GM12865 (cell line): Measurements from ENCODE around the gene CRABP2.

Experiments used
- DNase-seq: peaks from one replicate; pipeline ENCODE4 v3.0.0; 2010; ENCODE audit warnings: low read depth
- H3K4me3 ChIP-seq: 2 replicates; pipeline ENCODE4 v1.5.1; 2011; ENCODE audit warnings: mild to moderate bottlenecking, low read depth, low read length, control low read depth
- TF ChIP-seq, protein P1 (sequence below): IDR thresholded peaks from 2 replicates; pipeline ENCODE4 v1.5.1; 2011; ENCODE audit warnings: low read length, control low read depth, low read depth, inconsistent platforms; ENCODE audit not compliant: insufficient read depth; ENCODE audit errors: missing control alignments

CRABP2 gene

DNA sequence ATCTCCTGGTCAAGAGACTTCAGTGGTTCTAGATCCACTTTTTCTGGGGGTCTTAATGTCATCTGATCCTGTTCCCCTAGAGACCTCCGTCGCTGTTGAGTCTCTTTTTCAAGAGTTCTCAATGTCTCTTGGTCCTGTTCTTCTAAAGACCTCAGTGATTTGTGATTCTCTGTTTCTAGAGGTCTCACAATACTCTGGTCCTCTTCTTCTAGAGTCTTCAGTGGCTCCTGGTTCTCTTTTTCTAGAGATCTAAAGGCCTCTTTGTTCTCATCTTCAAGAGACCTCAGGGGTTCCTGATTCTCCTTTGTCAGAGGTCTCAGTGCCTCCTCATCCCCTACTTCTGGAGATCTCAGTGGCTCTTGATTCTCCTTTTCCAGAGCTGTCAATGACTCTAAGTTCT lies 33.6 kb downstream of the CRABP2 start:
- no peak overlapping the region for H3K4me3 ChIP-seq
- TF ChIP-seq, protein P1, sequence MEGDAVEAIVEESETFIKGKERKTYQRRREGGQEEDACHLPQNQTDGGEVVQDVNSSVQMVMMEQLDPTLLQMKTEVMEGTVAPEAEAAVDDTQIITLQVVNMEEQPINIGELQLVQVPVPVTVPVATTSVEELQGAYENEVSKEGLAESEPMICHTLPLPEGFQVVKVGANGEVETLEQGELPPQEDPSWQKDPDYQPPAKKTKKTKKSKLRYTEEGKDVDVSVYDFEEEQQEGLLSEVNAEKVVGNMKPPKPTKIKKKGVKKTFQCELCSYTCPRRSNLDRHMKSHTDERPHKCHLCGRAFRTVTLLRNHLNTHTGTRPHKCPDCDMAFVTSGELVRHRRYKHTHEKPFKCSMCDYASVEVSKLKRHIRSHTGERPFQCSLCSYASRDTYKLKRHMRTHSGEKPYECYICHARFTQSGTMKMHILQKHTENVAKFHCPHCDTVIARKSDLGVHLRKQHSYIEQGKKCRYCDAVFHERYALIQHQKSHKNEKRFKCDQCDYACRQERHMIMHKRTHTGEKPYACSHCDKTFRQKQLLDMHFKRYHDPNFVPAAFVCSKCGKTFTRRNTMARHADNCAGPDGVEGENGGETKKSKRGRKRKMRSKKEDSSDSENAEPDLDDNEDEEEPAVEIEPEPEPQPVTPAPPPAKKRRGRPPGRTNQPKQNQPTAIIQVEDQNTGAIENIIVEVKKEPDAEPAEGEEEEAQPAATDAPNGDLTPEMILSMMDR, result no peak
- DNase-seq, result no peak

DNA sequence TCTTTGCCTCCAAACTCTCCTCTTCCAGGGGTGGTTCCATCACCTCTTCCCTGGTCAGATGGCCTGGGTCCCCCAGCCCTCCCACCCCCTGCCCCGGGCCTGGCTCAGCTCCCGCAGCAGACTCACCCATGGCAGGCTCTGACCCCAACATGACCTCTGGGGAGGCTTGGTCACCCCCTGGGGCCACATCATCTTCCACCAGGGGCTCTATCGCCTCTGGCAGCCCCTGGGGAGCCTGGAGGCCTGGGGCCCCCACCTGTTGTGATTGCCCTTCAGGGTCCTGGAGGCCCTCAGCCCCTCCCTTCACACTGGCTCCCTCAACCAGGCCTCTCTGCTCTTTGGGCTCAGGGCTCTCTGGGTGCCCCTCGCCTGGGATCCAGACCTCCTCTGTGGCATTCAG lies 34.6 kb downstream of the CRABP2 start:
- H3K4me3 ChIP-seq, result no peak overlapping the region
- TF ChIP-seq, protein P1, result no peak
- DNase-seq, result no peak

DNA sequence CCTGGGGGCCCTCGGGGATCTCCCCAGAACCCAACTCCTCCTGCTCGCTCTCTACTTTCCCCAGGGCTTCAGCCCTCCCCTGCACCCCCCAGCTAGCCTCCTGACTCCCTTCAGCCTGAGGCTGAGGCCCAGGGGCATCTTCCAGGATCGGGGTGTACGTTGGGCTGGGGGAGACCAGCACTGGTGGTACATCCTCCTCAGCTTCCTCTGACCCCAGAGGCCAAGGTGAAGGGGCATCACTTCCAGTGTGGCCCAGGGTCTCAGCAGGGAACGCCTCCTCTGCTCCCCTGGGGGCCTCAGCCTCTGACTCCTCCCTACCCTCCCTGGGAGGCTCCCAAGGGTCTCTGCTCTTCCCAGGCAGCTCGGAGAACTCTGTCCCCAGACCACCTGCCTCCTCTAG lies 35.0 kb downstream of the CRABP2 start:
- no peak overlapping the region for H3K4me3 ChIP-seq
- TF ChIP-seq, protein P1, result no peak
- DNase-seq, result no peak

DNA sequence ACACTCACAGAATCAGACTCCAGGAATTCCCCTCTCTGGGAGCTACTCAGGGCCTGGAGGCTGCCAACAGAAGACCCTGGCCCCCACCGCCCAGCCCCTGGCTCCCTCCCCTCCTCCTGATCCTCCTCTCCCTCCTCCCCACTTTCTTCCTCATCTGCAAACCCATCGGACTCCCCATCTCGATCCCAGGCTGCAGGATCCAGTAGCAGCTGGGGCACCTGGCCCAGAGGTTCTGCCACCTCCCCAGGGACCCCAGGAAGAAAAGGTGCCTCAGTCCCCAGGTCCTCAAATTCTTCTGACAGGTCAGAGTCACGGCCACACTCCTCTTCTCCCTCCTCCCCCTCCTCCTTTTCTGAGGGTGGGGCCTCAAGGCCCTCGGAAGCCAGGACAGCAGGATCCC lies 35.6 kb downstream of the CRABP2 start:
- no peak overlapping the region for H3K4me3 ChIP-seq
- no peak for DNase-seq
- TF ChIP-seq, protein P1, result no peak

DNA sequence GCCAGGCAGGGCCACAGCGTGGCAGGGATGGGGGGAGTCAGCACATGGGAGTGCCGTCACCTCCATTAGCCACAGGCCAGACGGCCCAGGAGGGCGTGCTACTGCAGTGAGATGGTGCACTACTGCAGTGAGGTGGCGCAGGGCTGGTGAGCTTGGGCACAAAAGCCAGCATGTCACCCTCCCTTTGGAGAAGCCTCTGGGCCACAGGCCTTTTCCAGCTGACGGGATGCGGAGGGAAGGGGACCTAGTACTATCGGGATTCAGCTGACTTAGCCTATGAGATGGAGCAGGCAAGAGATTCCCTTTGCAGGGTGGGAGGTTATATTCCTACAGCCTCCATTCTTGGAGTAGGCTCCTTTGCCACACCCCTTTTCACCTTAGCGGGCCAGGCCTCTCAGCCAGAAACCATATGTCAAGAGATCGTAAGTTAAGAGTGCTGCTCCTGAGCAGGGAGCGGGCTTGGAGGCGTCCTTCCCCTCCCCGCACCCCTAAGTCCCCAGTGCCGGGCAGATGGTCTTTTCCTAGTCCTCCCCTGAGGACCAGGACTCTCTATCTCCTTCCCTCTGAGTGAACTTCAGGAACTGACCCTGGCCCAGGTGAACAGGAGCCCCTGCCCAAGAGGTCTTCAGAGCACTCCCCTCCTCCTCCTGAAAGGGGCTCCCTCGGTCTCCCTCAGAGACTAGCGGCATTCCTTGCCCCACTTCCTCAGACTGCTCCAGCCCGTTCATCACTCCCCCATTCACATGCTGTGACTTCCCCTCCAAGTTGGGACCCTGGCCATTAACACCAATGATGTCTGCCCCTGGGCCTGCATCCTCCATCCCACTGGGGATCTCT lies 36.4 kb downstream of the CRABP2 start:
- H3K4me3 ChIP-seq, result no peak overlapping the region
- no peak for DNase-seq
- TF ChIP-seq, protein P1, result no peak

DNA sequence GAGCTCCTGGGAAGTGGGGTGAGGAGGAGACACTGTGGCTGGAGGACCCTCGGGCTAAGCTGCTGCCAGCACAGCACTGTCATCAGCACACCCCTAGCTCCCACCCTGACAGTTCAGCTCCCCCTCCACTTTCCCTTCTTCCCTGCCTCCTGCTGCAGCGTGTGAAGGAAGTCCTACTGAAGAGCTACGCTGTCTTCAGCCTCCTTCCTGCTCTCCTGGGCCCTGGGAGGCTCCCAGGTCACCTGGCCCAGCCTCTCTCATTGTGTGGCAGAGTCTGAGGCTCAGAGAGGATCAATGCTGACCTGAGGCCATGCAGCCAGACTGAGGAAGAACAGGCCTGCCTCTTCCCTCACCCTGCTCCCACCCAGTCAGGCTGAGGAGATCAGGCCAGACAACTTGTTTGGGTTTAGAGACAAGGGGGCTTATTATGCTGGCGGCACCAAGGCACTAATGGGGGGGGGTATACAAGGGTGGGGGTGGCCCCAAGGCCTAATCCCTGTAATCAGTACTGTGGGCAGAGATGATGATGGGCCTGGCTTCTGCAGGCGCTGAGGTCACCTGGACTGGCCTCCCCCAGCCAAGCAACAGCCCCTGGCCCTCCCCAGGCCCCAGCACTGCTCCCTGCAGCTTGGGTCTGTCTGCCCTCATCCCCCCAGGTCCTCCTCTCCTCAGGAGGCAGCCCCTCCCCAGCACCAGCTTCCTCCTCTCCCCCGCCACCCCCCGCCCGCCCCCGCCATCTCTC lies 37.2 kb downstream of the CRABP2 start:
- no peak overlapping the region for H3K4me3 ChIP-seq
- no peak for DNase-seq
- TF ChIP-seq, protein P1, result no peak
